ENCODE measurements around the gene DUSP16.
"Not testable (repeated sequence)": the region's sequence is repeated elsewhere in the genome, so short reads cannot be mapped to it uniquely, and the experiment has no call there.

The DUSP16 gene

DNA sequence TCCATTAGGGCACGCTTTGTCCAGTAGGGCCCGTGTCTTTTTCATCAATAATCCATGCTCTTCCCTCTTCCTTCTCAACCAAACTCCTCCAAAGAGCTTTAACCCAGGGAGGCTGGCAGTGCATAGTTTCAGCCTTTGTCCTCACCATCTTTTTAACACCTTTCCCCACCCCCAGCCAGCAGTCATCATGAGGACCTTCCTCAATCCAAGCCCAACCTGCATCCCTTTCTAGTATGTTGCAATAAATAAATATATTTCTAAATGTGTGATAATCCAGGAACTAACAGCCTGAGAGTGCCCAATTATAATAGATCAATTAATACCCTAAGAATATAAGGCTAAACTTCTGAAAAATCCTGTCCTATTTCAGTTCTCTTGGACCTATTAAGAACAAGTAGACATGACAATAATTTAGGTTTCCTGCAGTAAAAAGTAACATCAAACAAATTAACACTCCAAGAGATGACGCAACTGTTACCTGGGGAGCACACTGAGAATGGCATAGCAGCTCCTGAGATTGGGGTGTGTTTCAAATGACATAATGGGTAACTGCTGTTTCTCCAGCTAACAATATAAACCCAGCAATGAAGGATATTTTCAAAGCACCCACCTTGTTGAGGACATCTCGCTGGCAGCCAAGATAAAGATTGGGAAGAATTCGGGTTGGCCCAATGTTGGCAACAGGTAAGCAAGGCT lies 62.6 kb downstream of the DUSP16 start:
- DNase-seq (ENCODE audit: low read depth, low spot score): no peak

GRCh38 chr12:12498210-12498609 lies 64.5 kb downstream of the DUSP16 start:
- no peak for DNase-seq (ENCODE audit: low read depth, low spot score)

- peak; percentile 67 for DNase-seq (ENCODE audit: low read depth, low spot score)
Measured at GRCh38 chr12:12495536-12495935, 67.1 kb downstream of the DUSP16 start.

DNA sequence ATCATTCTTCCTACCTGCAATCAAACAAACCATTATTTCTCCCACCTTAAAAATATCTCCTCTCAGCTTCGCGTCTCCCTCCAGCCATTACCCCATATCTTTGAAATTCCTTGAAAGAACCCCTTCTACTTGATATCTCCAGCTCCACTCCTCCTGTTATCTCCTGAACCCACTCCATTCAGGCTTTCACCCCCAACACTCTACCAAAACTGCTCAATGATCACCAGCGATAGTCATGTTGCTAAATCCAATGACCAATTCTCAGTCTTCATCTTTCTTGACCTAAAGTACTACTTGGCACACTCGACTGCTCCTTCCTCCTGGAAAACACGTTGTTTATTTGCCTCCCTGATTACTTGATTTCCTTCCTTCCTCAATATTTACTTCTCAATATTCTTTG lies 70.1 kb downstream of the DUSP16 start:
- no peak for DNase-seq (ENCODE audit: low read depth, low spot score)

DNA sequence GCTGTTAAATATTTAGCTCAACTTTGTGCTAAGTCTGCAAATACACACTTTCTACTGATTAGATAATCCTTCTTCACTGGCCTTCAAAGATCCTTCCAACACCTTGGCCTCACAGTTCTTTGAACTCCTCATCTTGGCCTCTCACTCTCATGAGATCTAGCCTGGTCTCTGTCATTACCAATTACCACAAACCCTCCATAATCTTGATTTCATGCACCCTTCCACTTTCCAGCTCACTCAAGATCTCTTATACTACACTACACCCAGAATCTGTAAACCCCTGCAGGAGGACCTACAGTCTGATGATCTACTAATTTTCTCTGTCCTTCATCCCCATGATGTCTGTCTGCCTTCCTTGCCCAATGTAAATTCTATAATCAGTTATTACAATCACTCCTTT lies 71.1 kb downstream of the DUSP16 start:
- no peak for DNase-seq (ENCODE audit: low read depth, low spot score)

- DNase-seq (ENCODE audit: low read depth, low spot score): no peak
Measured at GRCh38 chr12:12488823-12489550, 73.7 kb downstream of the DUSP16 start.

GRCh38 chr12:12488296-12488695 lies 74.4 kb downstream of the DUSP16 start:
- peak; percentile 11 for DNase-seq (ENCODE audit: low read depth, low spot score)

DNA sequence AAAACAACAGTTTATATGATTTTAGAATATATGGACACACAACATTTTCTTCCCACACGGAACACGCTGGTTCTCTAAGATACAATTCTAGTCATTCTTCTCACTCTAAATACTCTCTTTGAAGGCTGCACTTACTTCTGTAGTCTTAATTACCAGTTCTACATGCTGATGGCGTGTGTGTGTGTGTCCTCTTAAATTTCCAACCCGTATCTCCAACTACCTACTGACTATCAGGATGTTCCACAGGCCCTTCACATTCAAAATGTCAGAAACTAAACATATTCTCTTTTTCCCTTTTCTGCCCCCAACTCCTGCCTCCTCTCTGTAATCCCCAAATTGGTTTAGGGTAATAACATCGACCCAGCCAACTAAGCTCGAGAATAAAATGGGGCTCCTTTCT lies 75.2 kb downstream of the DUSP16 start:
- no peak for DNase-seq (ENCODE audit: low read depth, low spot score)

DNA sequence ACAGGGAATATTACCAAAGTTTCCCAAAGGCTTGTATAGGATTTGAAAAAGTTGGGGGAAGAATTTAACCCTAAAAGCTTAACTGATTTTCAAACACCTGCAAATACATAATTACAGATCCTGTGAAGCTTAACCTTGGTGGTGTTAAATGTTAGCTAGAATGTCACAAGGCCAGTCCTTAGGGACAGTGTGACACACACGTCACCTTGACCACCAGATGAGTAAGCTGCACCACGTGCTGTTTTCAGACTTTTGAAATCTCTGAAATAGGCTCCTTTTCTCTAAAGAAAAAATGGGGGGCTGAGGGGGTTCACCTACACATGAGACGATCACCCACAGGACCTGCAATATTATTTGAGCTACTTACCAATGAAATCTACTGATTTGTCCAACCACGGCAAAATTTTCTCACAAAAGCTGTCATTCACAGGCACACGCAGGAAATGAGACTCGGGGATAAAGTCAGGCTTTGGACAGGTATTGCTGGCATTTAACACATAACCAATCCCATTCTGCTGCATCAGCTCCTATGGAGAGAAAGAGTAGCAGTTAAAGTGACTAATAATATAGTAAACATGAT lies 75.9 kb downstream of the DUSP16 start:
- no peak for DNase-seq (ENCODE audit: low read depth, low spot score)

- DNase-seq (ENCODE audit: low read depth, low spot score): no peak
Measured at GRCh38 chr12:12483438-12483837, 79.2 kb downstream of the DUSP16 start.

DNA sequence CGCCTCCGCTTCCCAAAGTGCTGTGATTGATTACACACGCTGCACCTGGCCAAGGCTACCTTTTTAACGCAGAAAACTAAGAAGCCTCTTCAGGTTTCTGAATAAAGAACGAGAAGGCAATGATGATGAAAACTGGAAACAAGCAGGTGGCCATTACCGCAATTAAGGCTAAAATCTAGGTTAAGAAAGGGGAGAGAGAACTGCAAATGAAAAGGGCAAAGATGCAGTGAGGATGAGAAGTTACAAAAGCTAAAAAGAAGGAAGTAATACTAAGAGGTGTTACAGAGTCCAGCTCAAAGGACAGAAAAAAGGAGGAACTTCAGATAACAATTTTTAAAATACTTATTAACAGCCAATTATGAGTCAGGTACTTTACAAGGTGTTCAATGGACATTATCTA lies 79.7 kb downstream of the DUSP16 start:
- DNase-seq (ENCODE audit: low read depth, low spot score): no peak

GRCh38 chr12:12482150-12482761 lies 80.4 kb downstream of the DUSP16 start:
- no peak for DNase-seq (ENCODE audit: low read depth, low spot score)

DNA sequence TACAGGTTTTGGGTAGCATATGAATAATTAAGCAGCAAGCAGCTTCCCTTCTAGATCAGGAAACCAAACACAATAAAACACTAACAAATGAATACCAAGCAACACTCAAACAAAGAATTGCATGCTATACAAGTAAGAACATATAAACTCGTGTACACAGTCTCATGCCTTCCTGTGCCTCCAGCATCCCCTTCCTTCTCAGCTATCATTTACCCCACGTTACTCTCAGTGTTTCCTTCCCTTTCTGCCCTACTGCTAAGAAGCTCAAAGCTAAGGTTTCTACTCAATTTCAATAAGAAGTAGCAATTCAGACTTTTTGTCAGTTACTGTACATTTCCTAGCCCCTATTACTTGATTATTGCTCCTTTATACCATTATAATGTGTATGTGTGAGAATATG lies 81.0 kb downstream of the DUSP16 start:
- DNase-seq (ENCODE audit: low read depth, low spot score): no peak

- no peak for DNase-seq (ENCODE audit: low read depth, low spot score)
Measured at GRCh38 chr12:12480074-12480473, 82.6 kb downstream of the DUSP16 start.

GRCh38 chr12:12477532-12477890 lies 85.2 kb downstream of the DUSP16 start:
- DNase-seq (ENCODE audit: low read depth, low spot score): no peak

DNA sequence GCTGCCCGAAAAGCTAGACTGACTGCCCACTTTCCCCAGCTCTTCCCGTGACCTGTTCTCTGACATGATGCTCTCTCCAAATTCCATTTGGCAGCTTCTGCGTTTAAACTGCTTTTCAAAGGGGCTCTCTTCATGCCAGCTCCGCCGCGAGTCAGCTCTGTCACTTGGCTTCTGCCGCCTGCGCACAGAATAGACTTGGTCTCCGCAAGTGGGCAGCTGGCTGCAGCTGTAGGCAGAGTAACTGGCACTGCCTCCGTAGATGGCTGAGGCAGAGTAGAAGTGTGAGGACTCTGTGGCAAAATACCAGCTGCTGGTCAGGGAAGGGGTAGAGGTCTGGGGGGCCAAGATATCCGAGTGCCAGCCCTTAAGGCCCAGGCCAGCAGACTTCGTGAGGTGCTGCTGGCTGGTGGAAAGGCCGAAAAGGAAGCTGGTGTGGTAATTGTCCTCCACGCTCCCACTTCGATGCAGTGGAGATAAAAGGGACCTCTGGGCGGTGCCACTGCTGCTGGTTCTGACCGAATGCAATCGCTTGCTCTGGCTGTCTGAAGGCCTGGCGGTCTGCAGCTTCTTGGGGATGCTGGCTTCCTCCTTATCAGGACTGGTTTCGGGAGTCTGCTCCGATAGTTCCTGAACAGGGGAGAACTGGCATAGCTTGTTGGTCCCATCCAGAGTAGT lies 85.7 kb downstream of the DUSP16 start:
- no peak for DNase-seq (ENCODE audit: low read depth, low spot score)

GRCh38 chr12:12474931-12475795 lies 87.5 kb downstream of the DUSP16 start:
- DNase-seq (ENCODE audit: low read depth, low spot score): no peak

- no peak for DNase-seq (ENCODE audit: low read depth, low spot score)
Measured at GRCh38 chr12:12474471-12474928, 88.2 kb downstream of the DUSP16 start.

GRCh38 chr12:12473223-12473622 lies 89.4 kb downstream of the DUSP16 start:
- no peak for DNase-seq (ENCODE audit: low read depth, low spot score)

- DNase-seq (ENCODE audit: low read depth, low spot score): not testable (repeated sequence)
Measured at GRCh38 chr12:12471982-12472961, 90.4 kb downstream of the DUSP16 start.

All from astrocyte of the hippocampus (primary cell).